AG04450 (cell line): ENCODE measurements around the gene TMEM150B. TPM values are rescaled to one million over a fixed set of nuclear protein-coding genes. Genes with fewer than 3 reads are reported as not detected.

ENCODE experiments used
- CTCF ChIA-PET: fragments of 300-600, 350-600 bp; formaldehyde crosslinking; extraction: SDS; loops from one replicate; lab custom pipeline; 2022; ENCODE audit warnings: antibody characterized with exemption, inconsistent platforms; lab: Charles Lee
- POLR2A ChIA-PET: fragments of 350-600 bp; formaldehyde crosslinking; extraction: SDS; loops from one replicate; lab custom pipeline; 2021; ENCODE audit warnings: antibody characterized with exemption, inconsistent platforms; lab: Yijun Ruan, JAX
- DNase-seq: peaks from one replicate; pipeline ENCODE4 v3.0.0-alpha.2; 2011; ENCODE audit warnings: low read depth, low spot score
- H3K27ac ChIP-seq: one replicate; pipeline ENCODE4 v1.5.1; 2012; ENCODE audit warnings: low read depth, low read length, control low read depth
- H3K27me3 ChIP-seq: one replicate; pipeline ENCODE4 v1.6.0; 2012; ENCODE audit warnings: low read length; ENCODE audit not compliant: control insufficient read depth, insufficient read depth
- H3K4me3 ChIP-seq: 2 replicates; pipeline ENCODE4 v1.5.1; 2011; ENCODE audit warnings: mild to moderate bottlenecking, low read depth, low read length, control low read depth
- H3K9me3 ChIP-seq: 2 replicates; pipeline ENCODE4 v1.5.1; 2012; ENCODE audit warnings: low read length; ENCODE audit not compliant: control insufficient read depth, insufficient read depth
- polyA plus RNA-seq: library from polyadenylated mRNA; depleted of rRNA; stranded (reverse); fragments of >200 nt; gene quantifications from 2 replicates; pipeline ENCODE4 v1.2.3, GENCODE V29; 2011
- TF ChIP-seq, protein P1 (sequence below): IDR thresholded peaks from 2 replicates; pipeline ENCODE4 v1.5.1; 2011; ENCODE audit warnings: low read depth, low read length, control low read depth, inconsistent platforms

The TMEM150B gene
- polyA plus RNA-seq, 1 experiment: not detected

- no peaks in the 10 kb centered on the region; the same call in 1 of the 2 replicates for H3K9me3 ChIP-seq
- POLR2A ChIA-PET: no interaction called here
Measured at GRCh38 chr19:55347442-55348009, 22.4 kb upstream of the TMEM150B start.

GRCh38 chr19:55346725-55347441 is 21.7 kb upstream of the TMEM150B start:
- CTCF ChIA-PET: interaction anchor here (0.5 to 1.3 kb wide), 2 partner anchors 8 to 205 kb away, joined by 5 to 6 read pairs; partner anchors contain the start of gene KMT5C
- TF ChIP-seq, protein P1, sequence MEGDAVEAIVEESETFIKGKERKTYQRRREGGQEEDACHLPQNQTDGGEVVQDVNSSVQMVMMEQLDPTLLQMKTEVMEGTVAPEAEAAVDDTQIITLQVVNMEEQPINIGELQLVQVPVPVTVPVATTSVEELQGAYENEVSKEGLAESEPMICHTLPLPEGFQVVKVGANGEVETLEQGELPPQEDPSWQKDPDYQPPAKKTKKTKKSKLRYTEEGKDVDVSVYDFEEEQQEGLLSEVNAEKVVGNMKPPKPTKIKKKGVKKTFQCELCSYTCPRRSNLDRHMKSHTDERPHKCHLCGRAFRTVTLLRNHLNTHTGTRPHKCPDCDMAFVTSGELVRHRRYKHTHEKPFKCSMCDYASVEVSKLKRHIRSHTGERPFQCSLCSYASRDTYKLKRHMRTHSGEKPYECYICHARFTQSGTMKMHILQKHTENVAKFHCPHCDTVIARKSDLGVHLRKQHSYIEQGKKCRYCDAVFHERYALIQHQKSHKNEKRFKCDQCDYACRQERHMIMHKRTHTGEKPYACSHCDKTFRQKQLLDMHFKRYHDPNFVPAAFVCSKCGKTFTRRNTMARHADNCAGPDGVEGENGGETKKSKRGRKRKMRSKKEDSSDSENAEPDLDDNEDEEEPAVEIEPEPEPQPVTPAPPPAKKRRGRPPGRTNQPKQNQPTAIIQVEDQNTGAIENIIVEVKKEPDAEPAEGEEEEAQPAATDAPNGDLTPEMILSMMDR: no peak
- Histone ChIP-seq H3K27me3 (peaks cover 4% of the 10 kb centered on the region), H3K9me3 (no peaks in the 10 kb centered on the region; the same call in 1 of the 2 replicates), H3K27ac (no peak overlapping the region), H3K4me3 (no peak overlapping the region)
- POLR2A ChIA-PET: interaction anchor here (0.7 kb wide), 1 partner anchor 252 kb away, joined by 5 read pairs; the partner anchor contains the start of gene FIZ1
- no peak for DNase-seq

More at GRCh38 chr19:55347442-55348009, 22.4 kb upstream of the TMEM150B start:
- Histone ChIP-seq H3K27me3 (peaks cover 8% of the 10 kb centered on the region), H3K4me3 (no peak overlapping the region), H3K27ac (no peak overlapping the region)
- CTCF ChIA-PET: interaction anchor here (0.5 to 1.3 kb wide), 2 partner anchors 8 to 206 kb away, joined by 5 to 6 read pairs; partner anchors contain the start of gene KMT5C
- no peak for DNase-seq
- TF ChIP-seq, protein P1: no peak

- Histone ChIP-seq H3K4me3 (no peak overlapping the region), H3K27me3 (no peaks in the 10 kb centered on the region), H3K9me3 (no peaks in the 10 kb centered on the region; the same call in 1 of the 2 replicates), H3K27ac (no peak overlapping the region)
- CTCF ChIA-PET: no interaction called here
- TF ChIP-seq, protein P1: no peak
- POLR2A ChIA-PET: interaction anchor here (0.6 to 0.7 kb wide), 2 partner anchors 45 to 253 kb away, joined by 5 to 8 read pairs; partner anchors contain the start of gene FIZ1
- no peak for DNase-seq
Measured at GRCh38 chr19:55345818-55346724, 20.9 kb upstream of the TMEM150B start.

GRCh38 chr19:55345101-55345817 is 20.1 kb upstream of the TMEM150B start:
- H3K27me3 ChIP-seq: no peaks in the 10 kb centered on the region
- no peak overlapping the region for H3K27ac ChIP-seq
- TF ChIP-seq, protein P1: no peak
- POLR2A ChIA-PET: interaction anchor here (0.6 kb wide), 1 partner anchor 44 kb away, joined by 8 read pairs; no protein-coding TSS in a partner anchor
- H3K9me3 ChIP-seq: no peaks in the 10 kb centered on the region; the same call in 1 of the 2 replicates
- CTCF ChIA-PET: interaction anchor here (1.0 kb wide), 1 partner anchor 43 kb away, joined by 4 read pairs; no protein-coding TSS in a partner anchor
- no peak overlapping the region for H3K4me3 ChIP-seq
- DNase-seq: no peak
